ENCODE measurements around the gene RCSD1.
A peak's percentile ranks its signal among the peaks of the same experiment; 100 is the strongest.
"Not testable (repeated sequence)": the region's sequence is repeated elsewhere in the genome, so short reads cannot be mapped to it uniquely, and the experiment has no call there.

The RCSD1 gene

GRCh38 chr1:167599957-167600581 lies 30.0 kb upstream of the RCSD1 start:
- H3K4me1 ChIP-seq = peaks cover 55% of the 10 kb centered on the region
- no peaks in the 10 kb centered on the region for H4K20me1 ChIP-seq
- H3K9ac ChIP-seq = no peak overlapping the region
- peaks cover 10% of the 10 kb centered on the region; the same call in 1 of the 2 replicates for H3K9me3 ChIP-seq
- no peak overlapping the region for H3K27ac ChIP-seq
- H3K36me3 ChIP-seq = no peaks in the 10 kb centered on the region
- peak overlapping the region; percentile 83 for H3K4me2 ChIP-seq
- H3K27me3 ChIP-seq = no peaks in the 10 kb centered on the region
- H3K4me3 ChIP-seq = no peak overlapping the region
- no peak for TF ChIP-seq Cebpa-rat (IDR thresholded peaks at IDR 0.05)

- peak; percentile 92 for TF ChIP-seq Cebpa-rat (IDR thresholded peaks at IDR 0.05)
- H3K4me1 ChIP-seq = peaks cover 55% of the 10 kb centered on the region
- no peaks in the 10 kb centered on the region for H3K36me3 ChIP-seq
- peak overlapping the region; percentile 47 for H3K9ac ChIP-seq
- 0 out of 2 replicates have a peak overlapping the region, but pooled peaks have one; percentile 16 for H3K4me3 ChIP-seq
- no peaks in the 10 kb centered on the region for H3K27me3 ChIP-seq
- no peaks in the 10 kb centered on the region for H4K20me1 ChIP-seq
- H3K4me2 ChIP-seq = peak overlapping the region; percentile 83
- H3K9me3 ChIP-seq = peaks cover 27% of the 10 kb centered on the region
- H3K27ac ChIP-seq = peak overlapping the region; percentile 74
These were observed 28.3 kb upstream of the RCSD1 start for GRCh38 chr1:167601442-167602383.

GRCh38 chr1:167602840-167603239 lies 27.2 kb upstream of the RCSD1 start:
- H3K27ac ChIP-seq = peak overlapping the region; percentile 74
- no peaks in the 10 kb centered on the region for H3K27me3 ChIP-seq
- H4K20me1 ChIP-seq = no peaks in the 10 kb centered on the region
- peak overlapping the region; percentile 83 for H3K4me2 ChIP-seq
- H3K4me1 ChIP-seq = peaks cover 55% of the 10 kb centered on the region
- H3K9ac ChIP-seq = peak overlapping the region; percentile 47
- no peak for TF ChIP-seq Cebpa-rat (IDR thresholded peaks at IDR 0.05)
- peaks cover 11% of the 10 kb centered on the region; the same call in 1 of the 2 replicates for H3K36me3 ChIP-seq
- H3K4me3 ChIP-seq = peak overlapping the region; percentile 26
- peaks cover 33% of the 10 kb centered on the region for H3K9me3 ChIP-seq

- TF ChIP-seq Cebpa-rat (IDR thresholded peaks at IDR 0.05) = no peak
- Histone ChIP-seq H3K4me3 (no peak overlapping the region), H3K36me3 (peaks cover 14% of the 10 kb centered on the region; the same call in 1 of the 2 replicates), H4K20me1 (no peaks in the 10 kb centered on the region), H3K4me1 (peaks cover 61% of the 10 kb centered on the region), H3K9me3 (peaks cover 60% of the 10 kb centered on the region), H3K9ac (no peak overlapping the region), H3K4me2 (no peak overlapping the region), H3K27ac (no peak overlapping the region), H3K27me3 (no peaks in the 10 kb centered on the region)
These were observed 24.5 kb upstream of the RCSD1 start for GRCh38 chr1:167605576-167605975.

- Histone ChIP-seq H3K4me3 (no peak overlapping the region), H3K4me2 (peak overlapping the region; percentile 51), H4K20me1 (no peaks in the 10 kb centered on the region), H3K9me3 (peaks cover 58% of the 10 kb centered on the region), H3K9ac (no peak overlapping the region), H3K27me3 (no peaks in the 10 kb centered on the region), H3K4me1 (peaks cover 56% of the 10 kb centered on the region), H3K36me3 (peaks cover 12% of the 10 kb centered on the region; the same call in 1 of the 2 replicates), H3K27ac (peak overlapping the region; percentile 54)
- no peak for TF ChIP-seq Cebpa-rat (IDR thresholded peaks at IDR 0.05)
These were observed 18.0 kb upstream of the RCSD1 start for GRCh38 chr1:167611983-167612382.

- Histone ChIP-seq H3K4me3 (no peak overlapping the region), H3K4me2 (0 out of 2 replicates have a peak overlapping the region, but pooled peaks have one; percentile 51), H3K4me1 (peaks cover 59% of the 10 kb centered on the region), H3K27ac (no peak overlapping the region), H3K36me3 (peaks cover 3% of the 10 kb centered on the region; the same call in 1 of the 2 replicates), H3K9me3 (peaks cover 50% of the 10 kb centered on the region), H3K9ac (no peak overlapping the region), H4K20me1 (no peaks in the 10 kb centered on the region), H3K27me3 (no peaks in the 10 kb centered on the region)
- TF ChIP-seq Cebpa-rat (IDR thresholded peaks at IDR 0.05) = no peak
These were observed 17.2 kb upstream of the RCSD1 start for GRCh38 chr1:167612587-167613385.

- not testable (repeated sequence) for H3K27ac ChIP-seq, H3K36me3 ChIP-seq, H4K20me1 ChIP-seq, H3K27me3 ChIP-seq, H3K4me3 ChIP-seq, H3K4me2 ChIP-seq, H3K9ac ChIP-seq
- H3K9me3 ChIP-seq = peaks cover 38% of the 10 kb centered on the region
- H3K4me1 ChIP-seq = peaks cover 66% of the 10 kb centered on the region
These were observed 16.0 kb upstream of the RCSD1 start for GRCh38 chr1:167613984-167614383.

GRCh38 chr1:167614851-167615250 lies 15.2 kb upstream of the RCSD1 start:
- Histone ChIP-seq H3K9ac (no peak overlapping the region), H3K4me2 (no peak overlapping the region), H3K36me3 (no peaks in the 10 kb centered on the region), H4K20me1 (no peaks in the 10 kb centered on the region), H3K27ac (no peak overlapping the region), H3K27me3 (no peaks in the 10 kb centered on the region), H3K9me3 (peaks cover 30% of the 10 kb centered on the region), H3K4me1 (peaks cover 66% of the 10 kb centered on the region), H3K4me3 (peak overlapping the region; percentile 17; the same call in 1 of the 2 replicates)
- no peak for TF ChIP-seq Cebpa-rat (IDR thresholded peaks at IDR 0.05)

- Histone ChIP-seq H3K36me3 (no peaks in the 10 kb centered on the region), H3K27me3 (no peaks in the 10 kb centered on the region), H4K20me1 (no peaks in the 10 kb centered on the region), H3K9me3 (peaks cover 22% of the 10 kb centered on the region), H3K4me2 (peak overlapping the region; percentile 78), H3K4me3 (peak overlapping the region; percentile 22; the same call in 1 of the 2 replicates), H3K27ac (peak overlapping the region; percentile 98), H3K9ac (peak overlapping the region; percentile 78), H3K4me1 (peaks cover 73% of the 10 kb centered on the region)
- no peak for TF ChIP-seq Cebpa-rat (IDR thresholded peaks at IDR 0.05)
These were observed 13.5 kb upstream of the RCSD1 start for GRCh38 chr1:167616521-167616920.
